ENCODE data around the gene ZDHHC14.
"Not testable (repeated sequence)": the region's sequence is repeated elsewhere in the genome, so short reads cannot be mapped to it uniquely, and the experiment has no call there.

The ZDHHC14 gene

GRCh38 chr6:157570752-157571151 lies 189.8 kb downstream of the ZDHHC14 start:
- DNase-seq (ENCODE audit: low read depth in 2 of 2), result no peak
- no peak for TF ChIP-seq CTCF (IDR thresholded peaks at IDR 0.05; ENCODE audit: low read depth, low read length)
- no peak overlapping the region for H3K4me3 ChIP-seq (replicated peaks in 1 of 2; ENCODE audit: low read depth in 2 of 2, low read length in 2 of 2)

GRCh38 chr6:157571269-157571668 lies 190.3 kb downstream of the ZDHHC14 start:
- DNase-seq (ENCODE audit: low read depth in 2 of 2), result no peak
- no peak for TF ChIP-seq CTCF (IDR thresholded peaks at IDR 0.05; ENCODE audit: low read depth, low read length)
- H3K4me3 ChIP-seq (replicated peaks in 1 of 2; ENCODE audit: low read depth in 2 of 2, low read length in 2 of 2), result no peak overlapping the region

- DNase-seq (ENCODE audit: low read depth in 2 of 2), result no peak
- H3K4me3 ChIP-seq (replicated peaks in 1 of 2; ENCODE audit: low read depth in 2 of 2, low read length in 2 of 2), result no peak overlapping the region
- no peak for TF ChIP-seq CTCF (IDR thresholded peaks at IDR 0.05; ENCODE audit: low read depth, low read length)
Observed at GRCh38 chr6:157571950-157572349, 191.0 kb downstream of the ZDHHC14 start.

- H3K4me3 ChIP-seq (replicated peaks in 1 of 2; ENCODE audit: low read depth in 2 of 2, low read length in 2 of 2), result no peak overlapping the region
- DNase-seq (ENCODE audit: low read depth in 2 of 2), result no peak
- no peak for TF ChIP-seq CTCF (IDR thresholded peaks at IDR 0.05; ENCODE audit: low read depth, low read length)
Observed at GRCh38 chr6:157574851-157575424, 193.9 kb downstream of the ZDHHC14 start.

- H3K4me3 ChIP-seq (replicated peaks in 1 of 2; ENCODE audit: low read depth in 2 of 2, low read length in 2 of 2), result no peak overlapping the region
- no peak for TF ChIP-seq CTCF (IDR thresholded peaks at IDR 0.05; ENCODE audit: low read depth, low read length)
- no peak for DNase-seq (ENCODE audit: low read depth in 2 of 2)
Observed at GRCh38 chr6:157575436-157576145, 194.6 kb downstream of the ZDHHC14 start.

- not testable (repeated sequence) for H3K4me3 ChIP-seq (replicated peaks in 1 of 2; ENCODE audit: low read depth in 2 of 2, low read length in 2 of 2); DNase-seq (ENCODE audit: low read depth in 2 of 2)
Observed at GRCh38 chr6:157576991-157577390, 196.0 kb downstream of the ZDHHC14 start.

- not testable (repeated sequence) for DNase-seq (ENCODE audit: low read depth in 2 of 2); H3K4me3 ChIP-seq (replicated peaks in 1 of 2; ENCODE audit: low read depth in 2 of 2, low read length in 2 of 2)
Observed at GRCh38 chr6:157578527-157578926, 197.5 kb downstream of the ZDHHC14 start.

Data from cardiac fibroblast (primary cell).